Measurements from ENCODE around the gene EHD1. TPM values are rescaled to one million over a fixed set of nuclear protein-coding genes. Genes with fewer than 3 reads are reported as not detected.

Gene EHD1
- polyA plus RNA-seq, 1 experiment, result 56.1 TPM

DNA sequence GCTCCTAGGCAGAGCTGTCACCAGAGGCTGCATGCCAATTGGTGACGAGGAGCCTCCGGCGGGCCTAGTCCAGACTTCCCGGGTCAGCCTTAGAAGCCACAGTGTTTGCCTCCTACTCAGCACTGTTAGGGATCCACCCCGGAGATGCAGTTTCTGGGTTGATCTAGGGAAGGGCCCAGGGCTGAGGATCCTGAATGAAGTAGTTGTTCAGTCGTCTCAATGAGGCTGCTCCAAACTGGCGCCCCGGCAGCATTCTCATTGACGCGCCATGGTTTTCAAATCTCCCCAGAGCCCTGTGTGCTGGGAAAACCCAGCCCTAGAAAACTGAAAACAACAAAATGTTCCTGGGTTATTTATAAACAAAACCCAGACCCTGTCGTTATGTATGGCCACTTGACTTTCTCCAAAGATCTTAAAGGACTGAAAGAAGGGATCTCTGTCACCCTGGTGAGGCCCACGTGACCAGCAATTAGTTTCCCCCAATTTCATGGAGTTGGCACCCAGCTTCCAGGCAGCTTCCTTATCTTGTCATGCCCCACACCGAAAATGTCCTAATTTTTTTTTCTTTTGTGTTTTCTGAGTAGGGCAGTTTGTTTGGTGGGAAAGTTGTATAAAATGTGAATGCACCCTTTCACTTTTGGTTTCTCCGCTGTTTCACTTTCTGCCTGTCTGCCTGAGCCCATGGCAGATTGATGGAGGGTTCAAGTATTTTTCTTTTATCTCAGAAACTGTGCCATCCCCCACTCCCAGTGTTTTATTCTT is 2.0 kb upstream of the EHD1 start:
- TF ChIP-seq, protein P1, sequence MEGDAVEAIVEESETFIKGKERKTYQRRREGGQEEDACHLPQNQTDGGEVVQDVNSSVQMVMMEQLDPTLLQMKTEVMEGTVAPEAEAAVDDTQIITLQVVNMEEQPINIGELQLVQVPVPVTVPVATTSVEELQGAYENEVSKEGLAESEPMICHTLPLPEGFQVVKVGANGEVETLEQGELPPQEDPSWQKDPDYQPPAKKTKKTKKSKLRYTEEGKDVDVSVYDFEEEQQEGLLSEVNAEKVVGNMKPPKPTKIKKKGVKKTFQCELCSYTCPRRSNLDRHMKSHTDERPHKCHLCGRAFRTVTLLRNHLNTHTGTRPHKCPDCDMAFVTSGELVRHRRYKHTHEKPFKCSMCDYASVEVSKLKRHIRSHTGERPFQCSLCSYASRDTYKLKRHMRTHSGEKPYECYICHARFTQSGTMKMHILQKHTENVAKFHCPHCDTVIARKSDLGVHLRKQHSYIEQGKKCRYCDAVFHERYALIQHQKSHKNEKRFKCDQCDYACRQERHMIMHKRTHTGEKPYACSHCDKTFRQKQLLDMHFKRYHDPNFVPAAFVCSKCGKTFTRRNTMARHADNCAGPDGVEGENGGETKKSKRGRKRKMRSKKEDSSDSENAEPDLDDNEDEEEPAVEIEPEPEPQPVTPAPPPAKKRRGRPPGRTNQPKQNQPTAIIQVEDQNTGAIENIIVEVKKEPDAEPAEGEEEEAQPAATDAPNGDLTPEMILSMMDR (IDR thresholded peaks at IDR 0.05; ENCODE audit: low read depth, low read length), result no peak
- CTCF ChIA-PET, result interaction anchor here (1.4 kb wide), 1 partner anchor 14 kb away, joined by 4 read pairs; no protein-coding TSS in a partner anchor
- no peaks in the 10 kb centered on the region for H3K27me3 ChIP-seq (ENCODE audit: control insufficient read depth, insufficient read depth, low read length)
- DNase-seq (ENCODE audit: low read depth, low spot score), result no peak
- peaks cover 6% of the 10 kb centered on the region; the same call in 1 of the 2 replicates for H3K9me3 ChIP-seq (ENCODE audit: control insufficient read depth, insufficient read depth, low read length)
- no peak overlapping the region for H3K27ac ChIP-seq (ENCODE audit: low read depth, low read length)
- POLR2A ChIA-PET, result interaction anchor here (0.6 to 5.8 kb wide), 3 partner anchors 14 to 34 kb away, joined by 3 to 105 read pairs (median 6); no protein-coding TSS in a partner anchor
- H3K4me3 ChIP-seq (ENCODE audit: low read depth, low read length), result no peak overlapping the region

DNA sequence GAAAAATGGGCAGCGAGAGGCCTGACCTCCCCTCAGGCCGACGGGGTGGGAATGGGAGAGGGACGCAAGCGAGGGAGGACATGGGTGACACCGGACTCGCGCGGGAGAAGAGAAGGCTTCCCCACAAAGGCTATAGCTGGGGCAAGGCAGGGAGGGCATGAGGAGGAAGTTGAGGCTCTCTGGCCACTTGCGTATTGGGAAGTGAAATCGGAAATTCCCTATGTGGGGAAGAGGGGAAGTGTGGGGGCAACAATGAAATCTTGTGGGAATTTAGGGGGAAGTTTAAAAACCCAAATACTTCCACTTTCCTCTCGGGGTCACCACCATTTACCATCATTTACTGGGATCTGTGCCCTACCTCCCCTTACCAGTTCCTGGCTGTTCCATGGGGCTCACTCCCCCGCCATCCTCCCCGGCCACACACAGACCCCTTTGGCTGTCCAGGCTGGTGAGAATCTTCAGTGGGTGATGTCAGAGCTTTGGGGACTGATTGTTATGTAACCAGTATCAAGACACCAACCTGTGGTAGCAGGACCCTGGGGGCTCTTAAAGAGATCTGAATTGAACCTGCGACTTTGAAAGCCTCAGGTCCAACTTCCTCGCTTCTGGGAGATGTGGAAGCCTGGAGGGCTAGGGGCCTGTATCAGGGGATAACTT is 951 bp upstream of the EHD1 start:
- H3K27ac ChIP-seq (ENCODE audit: low read depth, low read length), result peak overlapping the region; percentile 65
- POLR2A ChIA-PET, result interaction anchor here (2.3 to 5.8 kb wide), 2 partner anchors 13 to 23 kb away, joined by 18 to 105 read pairs; no protein-coding TSS in a partner anchor
- H3K27me3 ChIP-seq (ENCODE audit: control insufficient read depth, insufficient read depth, low read length), result no peaks in the 10 kb centered on the region
- no peak for DNase-seq (ENCODE audit: low read depth, low spot score)
- TF ChIP-seq, protein P1 (IDR thresholded peaks at IDR 0.05; ENCODE audit: low read depth, low read length), result no peak
- peak overlapping the region; percentile 75 for H3K4me3 ChIP-seq (ENCODE audit: low read depth, low read length)
- CTCF ChIA-PET, result interaction anchor here (0.7 to 2.1 kb wide), 2 partner anchors 9 to 26 kb away, joined by 3 to 10 read pairs; no protein-coding TSS in a partner anchor
- peaks cover 6% of the 10 kb centered on the region; the same call in 1 of the 2 replicates for H3K9me3 ChIP-seq (ENCODE audit: control insufficient read depth, insufficient read depth, low read length)

DNA sequence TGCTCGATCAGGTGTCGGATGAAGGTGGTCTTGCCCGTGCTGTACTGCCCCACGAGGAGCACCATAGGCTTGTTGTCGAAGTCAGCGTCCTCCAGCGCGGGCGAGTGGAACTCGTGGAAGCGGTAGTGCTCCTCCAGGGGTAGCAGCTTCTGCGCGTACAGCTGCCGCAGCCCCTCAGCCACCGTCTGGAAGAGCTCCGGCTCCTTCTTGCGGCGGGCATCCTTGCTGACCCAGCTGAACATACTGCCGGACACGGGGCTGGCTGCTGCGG is 263 bp downstream of the EHD1 start:
- peak overlapping the region; percentile 99 for H3K4me3 ChIP-seq (ENCODE audit: low read depth, low read length)
- CTCF ChIA-PET, result interaction anchor here (0.5 to 2.1 kb wide), 11 partner anchors 9 to 1782 kb away, joined by 3 to 10 read pairs (median 4); partner anchors contain the start of gene CDC42BPG
- peaks cover 6% of the 10 kb centered on the region; the same call in 1 of the 2 replicates for H3K9me3 ChIP-seq (ENCODE audit: control insufficient read depth, insufficient read depth, low read length)
- H3K27ac ChIP-seq (ENCODE audit: low read depth, low read length), result peak overlapping the region; percentile 31
- no peaks in the 10 kb centered on the region for H3K27me3 ChIP-seq (ENCODE audit: control insufficient read depth, insufficient read depth, low read length)
- TF ChIP-seq, protein P1 (IDR thresholded peaks at IDR 0.05; ENCODE audit: low read depth, low read length), result no peak
- DNase-seq (ENCODE audit: low read depth, low spot score), result no peak
- POLR2A ChIA-PET, result interaction anchor here (0.7 to 5.8 kb wide), 10 partner anchors 10 to 100 kb away, joined by 3 to 105 read pairs (median 5); partner anchors contain the start of genes CDC42BPG, MEN1 and SF1

DNA sequence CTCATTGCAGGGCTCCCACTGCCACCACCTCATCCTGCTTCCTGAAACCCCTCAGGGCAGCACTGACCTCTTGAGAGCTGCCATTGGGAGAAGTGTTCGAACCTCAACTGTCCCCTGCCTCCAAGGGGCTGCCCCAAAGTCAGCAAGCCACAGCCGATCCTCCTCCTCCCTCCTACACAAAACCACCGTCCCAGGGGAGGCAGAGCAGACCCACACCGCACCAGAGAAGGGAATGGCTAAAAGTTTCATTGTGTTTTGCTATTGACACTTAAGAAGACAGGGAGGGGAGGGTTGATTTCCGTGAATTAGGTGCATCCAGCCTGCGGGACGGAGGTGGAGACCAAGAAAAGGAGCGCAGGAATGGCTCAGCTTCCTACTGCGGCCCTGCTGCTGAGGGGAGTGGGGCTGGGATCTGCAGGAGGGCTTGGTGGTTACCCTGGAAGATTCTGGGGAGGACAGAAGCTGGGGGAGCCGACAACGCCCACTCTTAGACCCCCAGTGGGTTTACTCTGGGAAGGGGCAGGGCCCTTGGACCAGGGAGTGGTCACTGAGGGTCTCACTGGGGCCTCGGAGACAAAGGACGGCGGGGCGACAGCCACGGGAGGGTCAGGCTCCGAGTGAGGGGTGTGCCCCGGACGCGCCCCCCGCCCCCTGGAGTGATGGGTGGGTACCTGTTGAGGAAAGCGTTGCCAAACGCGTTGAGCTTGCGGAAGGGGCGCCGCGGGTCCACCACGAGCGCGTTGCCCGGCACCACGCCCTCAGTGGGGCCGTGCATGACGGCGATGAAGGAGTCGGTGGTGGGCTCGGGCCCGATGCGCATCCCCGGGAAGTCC is 815 bp downstream of the EHD1 start:
- DNase-seq (ENCODE audit: low read depth, low spot score), result no peak
- Histone ChIP-seq H3K27ac (ENCODE audit: low read depth, low read length) (peak overlapping the region; percentile 31), H3K27me3 (ENCODE audit: control insufficient read depth, insufficient read depth, low read length) (no peaks in the 10 kb centered on the region), H3K9me3 (ENCODE audit: control insufficient read depth, insufficient read depth, low read length) (peaks cover 6% of the 10 kb centered on the region; the same call in 1 of the 2 replicates), H3K4me3 (ENCODE audit: low read depth, low read length) (peak overlapping the region; percentile 99)
- TF ChIP-seq, protein P1 (IDR thresholded peaks at IDR 0.05; ENCODE audit: low read depth, low read length), result no peak
- POLR2A ChIA-PET, result interaction anchor here (0.7 to 5.8 kb wide), 11 partner anchors 10 to 99 kb away, joined by 3 to 105 read pairs (median 5); partner anchors contain the start of genes CDC42BPG, MEN1 and SF1
- CTCF ChIA-PET, result interaction anchor here (0.5 to 2.1 kb wide), 15 partner anchors 8 to 1782 kb away, joined by 3 to 10 read pairs (median 4); partner anchors contain the start of gene CDC42BPG

All from AG04450 (cell line).